ENCODE results near the gene DENND2A. TPM values are rescaled to one million over a fixed set of nuclear protein-coding genes. Genes with fewer than 3 reads are reported as not detected.

Gene DENND2A, protein sequence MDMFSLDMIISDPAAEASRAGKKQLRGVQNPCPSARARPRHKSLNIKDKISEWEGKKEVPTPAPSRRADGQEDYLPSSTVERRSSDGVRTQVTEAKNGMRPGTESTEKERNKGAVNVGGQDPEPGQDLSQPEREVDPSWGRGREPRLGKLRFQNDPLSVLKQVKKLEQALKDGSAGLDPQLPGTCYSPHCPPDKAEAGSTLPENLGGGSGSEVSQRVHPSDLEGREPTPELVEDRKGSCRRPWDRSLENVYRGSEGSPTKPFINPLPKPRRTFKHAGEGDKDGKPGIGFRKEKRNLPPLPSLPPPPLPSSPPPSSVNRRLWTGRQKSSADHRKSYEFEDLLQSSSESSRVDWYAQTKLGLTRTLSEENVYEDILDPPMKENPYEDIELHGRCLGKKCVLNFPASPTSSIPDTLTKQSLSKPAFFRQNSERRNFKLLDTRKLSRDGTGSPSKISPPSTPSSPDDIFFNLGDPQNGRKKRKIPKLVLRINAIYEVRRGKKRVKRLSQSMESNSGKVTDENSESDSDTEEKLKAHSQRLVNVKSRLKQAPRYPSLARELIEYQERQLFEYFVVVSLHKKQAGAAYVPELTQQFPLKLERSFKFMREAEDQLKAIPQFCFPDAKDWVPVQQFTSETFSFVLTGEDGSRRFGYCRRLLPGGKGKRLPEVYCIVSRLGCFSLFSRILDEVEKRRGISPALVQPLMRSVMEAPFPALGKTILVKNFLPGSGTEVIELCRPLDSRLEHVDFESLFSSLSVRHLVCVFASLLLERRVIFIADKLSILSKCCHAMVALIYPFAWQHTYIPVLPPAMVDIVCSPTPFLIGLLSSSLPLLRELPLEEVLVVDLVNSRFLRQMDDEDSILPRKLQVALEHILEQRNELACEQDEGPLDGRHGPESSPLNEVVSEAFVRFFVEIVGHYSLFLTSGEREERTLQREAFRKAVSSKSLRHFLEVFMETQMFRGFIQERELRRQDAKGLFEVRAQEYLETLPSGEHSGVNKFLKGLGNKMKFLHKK
- polyA plus RNA-seq (2013): 16.2 and 17.5 TPM in 2 replicates

GRCh38 chr7:140640727-140641523 lies at the start of gene DENND2A:
TSS of gene DENND2A (minus strand) at chr7:140640813. CDS start at chr7:140602397, 38,416 bp downstream.
- peaks cover 0 to 1% of the 10 kb centered on the region in 2 experiments for H3K36me3 ChIP-seq (ENCODE audit: control insufficient read depth in 1 of 2, insufficient read depth in 2 of 2, low read length in 2 of 2)
- peak within 1 kb of the TSS; percentile 89 for H4K12ac ChIP-seq (ENCODE audit: low read depth, low read length)
- H4K91ac ChIP-seq (ENCODE audit: low read depth, low read length): peak within 1 kb of the TSS; percentile 95
- H3K79me2 ChIP-seq (ENCODE audit: control insufficient read depth, insufficient read depth, low read length, poor library complexity): peaks cover 5% of the 10 kb centered on the region
- no peak within 1 kb of the TSS for H3K23ac ChIP-seq (ENCODE audit: low read length)
- H3K4me3 ChIP-seq (ENCODE audit: low read depth, low read length): peak within 1 kb of the TSS; percentile 82
- H3K79me1 ChIP-seq (ENCODE audit: low read length): peaks cover 14% of the 10 kb centered on the region
- peak; percentile 97 for DNase-seq
- peak within 1 kb of the TSS; percentile 84 for H3K4me2 ChIP-seq (ENCODE audit: low read length)
- no peaks in the 10 kb centered on the region for H3K27me3 ChIP-seq (ENCODE audit: insufficient read depth, low read length)
- H3K18ac ChIP-seq (ENCODE audit: low read length): peak within 1 kb of the TSS; percentile 77
- H3K4me1 ChIP-seq (ENCODE audit: control insufficient read depth in 1 of 2, insufficient read depth in 2 of 2, low read length in 2 of 2): peaks cover 19 to 23% of the 10 kb centered on the region in 2 experiments
- WGBS (ENCODE audit: extremely low coverage, insufficient coverage, insufficient read length): no CpG with 5 or more reads among the region's 78 CpGs
- peaks cover 3% of the 10 kb centered on the region for H3K9me3 ChIP-seq (ENCODE audit: insufficient read depth, low read depth, low read length)
- H3K27ac ChIP-seq (ENCODE audit: low read depth, low read length): peak within 1 kb of the TSS; percentile 38
- H2BK120ac ChIP-seq (ENCODE audit: insufficient read depth, low read length, poor library complexity): peak within 1 kb of the TSS; percentile 48
- peak within 1 kb of the TSS; percentile 40 for H4K8ac ChIP-seq (ENCODE audit: low read depth, low read length)
- peak within 1 kb of the TSS; percentile 82 for H3K14ac ChIP-seq (ENCODE audit: low read length)
- peak within 1 kb of the TSS; percentile 35 for H3K9ac ChIP-seq (ENCODE audit: low read length)
- peak within 1 kb of the TSS; percentile 47 for H2BK5ac ChIP-seq (ENCODE audit: low read depth, low read length, poor library complexity)
- H2AFZ ChIP-seq (ENCODE audit: insufficient read depth, low read length, poor library complexity): peak within 1 kb of the TSS; percentile 77
- peak within 1 kb of the TSS; percentile 93 for H2BK12ac ChIP-seq (ENCODE audit: low read length)
- peak within 1 kb of the TSS; percentile 60 for H2AK5ac ChIP-seq (ENCODE audit: low read length)
- peak within 1 kb of the TSS; percentile 88 for H3K4ac ChIP-seq (ENCODE audit: low read depth, low read length)

DNA sequence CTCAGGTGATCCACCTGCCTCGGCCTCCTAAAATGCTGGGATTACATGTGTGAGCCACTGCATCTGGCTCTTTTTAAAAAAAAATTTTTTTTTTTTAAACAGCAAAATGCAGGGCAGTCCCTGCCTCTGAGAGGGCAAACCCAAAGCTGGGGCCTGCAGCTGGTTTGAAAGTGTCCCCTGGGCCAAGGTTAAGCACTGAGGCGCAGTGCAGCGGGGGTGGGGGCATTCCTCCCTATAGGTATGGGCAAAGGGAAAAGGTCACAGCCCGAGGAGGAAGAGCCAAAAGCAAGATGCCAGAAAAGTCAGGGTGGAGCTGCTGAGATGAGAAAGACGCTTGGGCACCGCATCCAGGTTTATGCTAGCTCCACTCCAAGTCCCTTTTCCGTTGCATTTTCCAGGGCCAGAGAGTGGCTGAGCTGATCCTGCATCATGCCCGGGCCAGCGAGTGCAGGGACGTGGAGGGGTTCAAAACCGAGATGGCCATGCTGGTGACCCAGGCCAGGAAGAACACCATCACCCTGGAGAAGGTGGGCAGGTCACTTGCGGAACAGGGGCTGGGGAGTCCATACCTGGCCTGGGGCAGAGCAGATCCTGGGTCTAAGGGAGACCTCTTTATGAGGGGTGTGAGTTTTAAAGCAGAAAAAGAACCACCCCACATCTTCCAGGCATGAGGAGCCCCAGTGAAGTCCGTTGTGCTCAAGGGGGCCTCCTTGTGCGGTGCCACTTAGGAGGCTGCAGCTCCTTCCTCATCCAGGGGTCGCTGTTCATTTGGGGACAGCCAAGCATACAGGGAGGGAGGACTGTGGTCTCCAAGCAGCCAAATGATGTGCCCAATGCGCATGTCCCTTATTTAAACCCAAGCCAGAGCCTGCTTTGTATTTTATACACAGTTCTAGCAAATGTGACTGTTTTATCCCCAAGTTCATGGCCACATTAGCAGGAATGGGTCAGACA lies 48.9 kb upstream of the DENND2A start:
- Histone ChIP-seq H2BK5ac (ENCODE audit: low read depth, low read length, poor library complexity) (no peak overlapping the region), H3K4me2 (ENCODE audit: low read length) (no peak overlapping the region), H4K12ac (ENCODE audit: low read depth, low read length) (no peak overlapping the region), H3K9me3 (ENCODE audit: insufficient read depth, low read depth, low read length) (peaks cover 5% of the 10 kb centered on the region), H3K23ac (ENCODE audit: low read length) (no peak overlapping the region), H3K4me3 (ENCODE audit: low read depth, low read length) (no peak overlapping the region), H3K27me3 (ENCODE audit: insufficient read depth, low read length) (no peaks in the 10 kb centered on the region), H2AK5ac (ENCODE audit: low read length) (no peak overlapping the region), H3K79me1 (ENCODE audit: low read length) (peaks cover 2% of the 10 kb centered on the region), H3K9ac (ENCODE audit: low read length) (no peak overlapping the region), H2AFZ (ENCODE audit: insufficient read depth, low read length, poor library complexity) (no peak overlapping the region), H3K4ac (ENCODE audit: low read depth, low read length) (no peak overlapping the region), H3K14ac (ENCODE audit: low read length) (no peak overlapping the region), H2BK12ac (ENCODE audit: low read length) (no peak overlapping the region), H3K79me2 (ENCODE audit: control insufficient read depth, insufficient read depth, low read length, poor library complexity) (no peaks in the 10 kb centered on the region), H3K36me3 (ENCODE audit: control insufficient read depth in 1 of 2, insufficient read depth in 2 of 2, low read length in 2 of 2) (peaks cover 17 to 24% of the 10 kb centered on the region in 2 experiments), H3K27ac (ENCODE audit: low read depth, low read length) (no peak overlapping the region), H3K4me1 (ENCODE audit: control insufficient read depth in 1 of 2, insufficient read depth in 2 of 2, low read length in 2 of 2) (peaks cover 2 to 3% of the 10 kb centered on the region in 2 experiments), H4K8ac (ENCODE audit: low read depth, low read length) (no peak overlapping the region), H3K18ac (ENCODE audit: low read length) (no peak overlapping the region), H4K91ac (ENCODE audit: low read depth, low read length) (no peak overlapping the region), H2BK120ac (ENCODE audit: insufficient read depth, low read length, poor library complexity) (no peak overlapping the region)
- no CpG with 5 or more reads among the region's 16 CpGs for WGBS (ENCODE audit: extremely low coverage, insufficient coverage, insufficient read length)
- no peak for DNase-seq

GRCh38 chr7:140688341-140688740 lies 47.7 kb upstream of the DENND2A start:
- H2AFZ ChIP-seq (ENCODE audit: insufficient read depth, low read length, poor library complexity): no peak overlapping the region
- no peak overlapping the region for H3K14ac ChIP-seq (ENCODE audit: low read length)
- H2AK5ac ChIP-seq (ENCODE audit: low read length): no peak overlapping the region
- H3K9ac ChIP-seq (ENCODE audit: low read length): peak overlapping the region; percentile 52
- H3K4me3 ChIP-seq (ENCODE audit: low read depth, low read length): no peak overlapping the region
- H3K79me2 ChIP-seq (ENCODE audit: control insufficient read depth, insufficient read depth, low read length, poor library complexity): no peaks in the 10 kb centered on the region
- peaks cover 18 to 27% of the 10 kb centered on the region in 2 experiments for H3K36me3 ChIP-seq (ENCODE audit: control insufficient read depth in 1 of 2, insufficient read depth in 2 of 2, low read length in 2 of 2)
- no peak overlapping the region for H2BK5ac ChIP-seq (ENCODE audit: low read depth, low read length, poor library complexity)
- no peak overlapping the region for H4K91ac ChIP-seq (ENCODE audit: low read depth, low read length)
- no peak overlapping the region for H4K8ac ChIP-seq (ENCODE audit: low read depth, low read length)
- H3K18ac ChIP-seq (ENCODE audit: low read length): no peak overlapping the region
- no peak overlapping the region for H3K4me2 ChIP-seq (ENCODE audit: low read length)
- H3K27me3 ChIP-seq (ENCODE audit: insufficient read depth, low read length): no peaks in the 10 kb centered on the region
- H4K12ac ChIP-seq (ENCODE audit: low read depth, low read length): no peak overlapping the region
- H3K27ac ChIP-seq (ENCODE audit: low read depth, low read length): no peak overlapping the region
- H3K23ac ChIP-seq (ENCODE audit: low read length): no peak overlapping the region
- no peak overlapping the region for H2BK120ac ChIP-seq (ENCODE audit: insufficient read depth, low read length, poor library complexity)
- peaks cover 5% of the 10 kb centered on the region for H3K9me3 ChIP-seq (ENCODE audit: insufficient read depth, low read depth, low read length)
- no peak for DNase-seq
- peaks cover 4% of the 10 kb centered on the region for H3K79me1 ChIP-seq (ENCODE audit: low read length)
- H3K4me1 ChIP-seq (ENCODE audit: control insufficient read depth in 1 of 2, insufficient read depth in 2 of 2, low read length in 2 of 2): peaks cover 4 to 8% of the 10 kb centered on the region in 2 experiments
- WGBS (ENCODE audit: extremely low coverage, insufficient coverage, insufficient read length): no CpG with 5 or more reads among the region's 6 CpGs
- H2BK12ac ChIP-seq (ENCODE audit: low read length): no peak overlapping the region
- no peak overlapping the region for H3K4ac ChIP-seq (ENCODE audit: low read depth, low read length)
